ENCODE results near the gene TNRC6B.
A peak's percentile ranks its signal among the peaks of the same experiment; 100 is the strongest.

The TNRC6B gene

DNA sequence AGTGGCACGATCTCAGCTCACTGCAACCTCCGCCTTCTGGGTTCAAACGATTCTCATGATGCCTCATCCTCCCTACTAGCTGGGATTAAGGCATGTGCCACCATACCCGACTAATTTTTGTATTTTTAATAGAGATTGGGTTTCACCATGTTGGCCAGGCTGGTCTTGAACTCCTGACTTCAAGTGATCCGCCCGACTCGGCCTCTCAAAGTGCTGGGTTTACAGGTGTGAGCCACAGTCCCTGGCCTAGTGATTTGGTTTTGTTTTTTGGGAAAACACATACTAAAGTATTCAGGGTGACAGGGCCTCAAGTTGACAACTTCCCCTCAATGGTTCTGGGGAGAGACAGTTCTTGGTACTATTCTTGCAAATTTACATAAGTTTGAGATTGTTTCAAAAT lies 22.1 kb downstream of the TNRC6B start (continued):
- no peak for TF ChIP-seq ZNF830 (tag by site-specific recombination; IDR thresholded peaks at IDR 0.05; ENCODE audit: low read depth)
- TF ChIP-seq ZBTB17 (tag by site-specific recombination; IDR thresholded peaks at IDR 0.05), result no peak
- no peak for TF ChIP-seq ZNF654 (tag by site-specific recombination; IDR thresholded peaks at IDR 0.05; ENCODE audit: low read depth)
- no peak for TF ChIP-seq OSR2 (tag by site-specific recombination; IDR thresholded peaks at IDR 0.05)
- no peak for TF ChIP-seq ZFHX2 (tag by site-specific recombination; conservative IDR thresholded peaks at IDR 0.05)
- TF ChIP-seq ZNF791 (tag by site-specific recombination; IDR thresholded peaks at IDR 0.05), result no peak
- TF ChIP-seq ZNF221 (tag by site-specific recombination; IDR thresholded peaks at IDR 0.05; ENCODE audit: borderline replicate concordance), result no peak
- no peak for TF ChIP-seq GLIS2 (tag by site-specific recombination; IDR thresholded peaks at IDR 0.05)

DNA sequence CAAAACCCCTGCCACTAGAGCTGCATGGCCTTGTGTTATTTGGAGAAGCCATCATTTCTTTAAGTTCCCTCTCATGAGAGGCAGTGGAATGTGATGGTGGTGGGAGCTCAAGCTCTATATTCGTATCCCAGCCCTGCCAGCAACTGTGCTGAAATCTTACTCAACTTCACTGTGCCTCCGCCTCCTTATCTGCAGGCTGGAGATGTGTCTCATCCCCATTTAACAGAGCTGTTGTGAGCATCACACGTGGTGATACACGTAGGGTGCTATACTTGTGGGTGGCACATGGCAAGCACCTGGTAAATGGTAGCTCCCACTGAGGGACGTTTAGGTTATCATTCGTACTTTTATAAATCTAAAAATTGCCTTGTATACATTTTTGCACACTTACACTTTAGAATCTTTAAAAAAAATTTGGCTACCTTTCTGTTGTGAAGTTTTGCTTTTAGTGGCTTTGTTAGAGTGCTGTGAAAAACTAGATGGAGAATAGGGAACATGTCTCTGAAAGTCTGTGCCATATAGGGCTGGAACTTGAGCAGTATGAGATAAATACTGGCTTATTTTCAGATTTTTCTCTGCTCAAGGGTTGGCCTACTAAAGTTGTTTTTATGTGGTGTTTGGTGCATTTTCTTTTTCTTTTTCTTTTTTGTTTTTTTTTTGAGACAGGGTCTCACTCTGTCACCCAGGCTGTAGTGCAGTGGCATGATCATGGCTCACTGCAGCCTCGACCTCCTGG lies 23.2 kb downstream of the TNRC6B start:
- no peaks in the 10 kb centered on the region for H3K36me3 ChIP-seq (ENCODE audit: control insufficient read depth in 2 of 2, insufficient read depth in 1 of 2, low read length in 2 of 2)
- H3K4me3 ChIP-seq (ENCODE audit: low read depth, low read length), result no peak overlapping the region
- peaks cover 30% of the 10 kb centered on the region for H3K4me1 ChIP-seq (ENCODE audit: control insufficient read depth, insufficient read depth, low read length)
- POLR2A ChIA-PET, result no interaction called here
- CTCF ChIA-PET, result interaction anchor here (1.1 to 1.4 kb wide), 2 partner anchors 10 to 148 kb away, joined by 4 to 7 read pairs; no protein-coding TSS in a partner anchor
- no peaks in the 10 kb centered on the region for H3K9me3 ChIP-seq (ENCODE audit: control insufficient read depth, insufficient read depth, low read depth, low read length)
- no peak for TF ChIP-seq ZNF623 (tag by site-specific recombination; IDR thresholded peaks at IDR 0.05)
- TF ChIP-seq ZNF544 (tag by site-specific recombination; IDR thresholded peaks at IDR 0.05), result no peak
- 0 out of 2 replicates have a peak, but pooled peaks have one; percentile 17 for TF ChIP-seq EGR2 (tag by site-specific recombination; IDR thresholded peaks at IDR 0.05; ENCODE audit: low read depth)
- H3K27ac ChIP-seq (ENCODE audit: extremely low read depth, low read depth, low read length), result no peak overlapping the region

DNA sequence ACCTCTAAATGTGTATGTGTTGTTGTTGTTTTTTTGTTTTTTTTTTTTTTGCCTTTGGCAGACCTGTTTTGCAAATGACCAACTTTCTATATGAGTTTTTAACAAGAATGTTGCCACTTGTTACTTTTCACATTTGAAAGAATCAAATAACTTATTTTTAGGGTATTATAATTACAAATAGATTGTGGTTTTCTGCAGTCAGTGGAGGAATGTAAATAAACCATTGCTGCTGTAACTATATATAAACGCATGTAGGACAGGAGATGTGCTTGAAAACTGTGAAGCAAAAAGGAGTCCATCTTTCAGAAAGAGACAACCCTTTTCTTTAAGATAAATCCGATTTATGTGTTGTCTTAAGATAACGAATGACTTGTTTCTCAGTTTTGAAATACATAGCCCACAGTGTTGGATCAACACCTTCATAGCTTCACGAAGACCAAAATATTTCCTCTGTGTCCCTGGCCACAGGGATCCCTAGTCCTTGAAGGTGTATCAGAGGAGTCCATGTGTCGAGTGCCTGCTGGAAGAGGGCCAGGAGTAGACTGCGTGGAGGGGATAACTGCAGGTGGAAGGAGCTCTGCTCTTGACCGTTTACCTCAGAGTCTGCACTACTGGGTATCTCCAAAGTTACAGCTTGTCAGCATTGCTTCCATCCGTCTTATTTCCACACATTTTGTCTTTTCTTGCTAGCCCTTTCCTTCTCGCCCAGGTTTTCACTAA lies 24.7 kb downstream of the TNRC6B start:
- Histone ChIP-seq H3K4me3 (ENCODE audit: low read depth, low read length) (no peak overlapping the region), H3K9me3 (ENCODE audit: control insufficient read depth, insufficient read depth, low read depth, low read length) (no peaks in the 10 kb centered on the region), H3K4me1 (ENCODE audit: control insufficient read depth, insufficient read depth, low read length) (peaks cover 23% of the 10 kb centered on the region), H3K36me3 (ENCODE audit: control insufficient read depth in 2 of 2, insufficient read depth in 1 of 2, low read length in 2 of 2) (no peaks in the 10 kb centered on the region), H3K27ac (ENCODE audit: extremely low read depth, low read depth, low read length) (no peak overlapping the region)
- TF ChIP-seq, protein P1, sequence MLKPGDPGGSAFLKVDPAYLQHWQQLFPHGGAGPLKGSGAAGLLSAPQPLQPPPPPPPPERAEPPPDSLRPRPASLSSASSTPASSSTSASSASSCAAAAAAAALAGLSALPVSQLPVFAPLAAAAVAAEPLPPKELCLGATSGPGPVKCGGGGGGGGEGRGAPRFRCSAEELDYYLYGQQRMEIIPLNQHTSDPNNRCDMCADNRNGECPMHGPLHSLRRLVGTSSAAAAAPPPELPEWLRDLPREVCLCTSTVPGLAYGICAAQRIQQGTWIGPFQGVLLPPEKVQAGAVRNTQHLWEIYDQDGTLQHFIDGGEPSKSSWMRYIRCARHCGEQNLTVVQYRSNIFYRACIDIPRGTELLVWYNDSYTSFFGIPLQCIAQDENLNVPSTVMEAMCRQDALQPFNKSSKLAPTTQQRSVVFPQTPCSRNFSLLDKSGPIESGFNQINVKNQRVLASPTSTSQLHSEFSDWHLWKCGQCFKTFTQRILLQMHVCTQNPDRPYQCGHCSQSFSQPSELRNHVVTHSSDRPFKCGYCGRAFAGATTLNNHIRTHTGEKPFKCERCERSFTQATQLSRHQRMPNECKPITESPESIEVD (tag by site-specific recombination; IDR thresholded peaks at IDR 0.05), result peak; percentile 63; the same call in 1 of the 2 replicates
- TF ChIP-seq ZNF37A (tag by site-specific recombination; IDR thresholded peaks at IDR 0.05), result no peak
- CTCF ChIA-PET, result interaction anchor here (0.6 to 1.1 kb wide), 2 partner anchors 8 to 195 kb away, joined by 3 to 7 read pairs; no protein-coding TSS in a partner anchor
- POLR2A ChIA-PET, result interaction anchor here (1.1 kb wide), 1 partner anchor 25 kb away, joined by 5 read pairs; the partner anchor contains the start of gene TNRC6B

DNA sequence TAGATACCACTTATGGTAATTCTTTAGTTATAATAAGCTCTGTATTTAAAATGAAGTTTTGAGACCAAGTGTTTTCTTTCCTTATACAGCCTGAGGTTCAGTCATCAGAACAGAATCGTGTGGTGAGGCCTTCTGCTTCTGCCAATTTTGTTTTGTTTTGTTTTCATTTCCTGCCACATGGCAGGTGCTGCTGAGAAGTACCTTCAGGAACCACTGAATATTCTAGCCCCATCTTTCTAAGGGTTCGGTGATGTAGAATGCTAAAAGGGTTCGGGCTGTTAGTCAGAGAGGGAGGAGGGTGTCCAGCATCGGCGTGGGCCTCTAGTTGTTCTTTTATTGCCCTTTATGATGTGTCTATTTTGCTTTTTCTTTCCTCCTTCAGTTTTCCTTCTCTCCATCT lies 25.8 kb downstream of the TNRC6B start:
- POLR2A ChIA-PET, result interaction anchor here (0.8 to 1.1 kb wide), 2 partner anchors 17 to 26 kb away, joined by 3 to 5 read pairs; partner anchors contain the start of gene TNRC6B
- Histone ChIP-seq H3K36me3 (ENCODE audit: control insufficient read depth in 2 of 2, insufficient read depth in 1 of 2, low read length in 2 of 2) (no peaks in the 10 kb centered on the region), H3K4me1 (ENCODE audit: control insufficient read depth, insufficient read depth, low read length) (peaks cover 23% of the 10 kb centered on the region), H3K27ac (ENCODE audit: extremely low read depth, low read depth, low read length) (no peak overlapping the region), H3K9me3 (ENCODE audit: control insufficient read depth, insufficient read depth, low read depth, low read length) (no peaks in the 10 kb centered on the region), H3K4me3 (ENCODE audit: low read depth, low read length) (no peak overlapping the region)
- CTCF ChIA-PET, result interaction anchor here (1.1 kb wide), 1 partner anchor 10 kb away, joined by 7 read pairs; no protein-coding TSS in a partner anchor
- no peak for TF ChIP-seq OSR2 (tag by site-specific recombination; IDR thresholded peaks at IDR 0.05)
- TF ChIP-seq ZNF366 (tag by site-specific recombination; conservative IDR thresholded peaks at IDR 0.05), result peak; percentile 45; the same call in 1 of the 2 replicates
- TF ChIP-seq, protein P2, sequence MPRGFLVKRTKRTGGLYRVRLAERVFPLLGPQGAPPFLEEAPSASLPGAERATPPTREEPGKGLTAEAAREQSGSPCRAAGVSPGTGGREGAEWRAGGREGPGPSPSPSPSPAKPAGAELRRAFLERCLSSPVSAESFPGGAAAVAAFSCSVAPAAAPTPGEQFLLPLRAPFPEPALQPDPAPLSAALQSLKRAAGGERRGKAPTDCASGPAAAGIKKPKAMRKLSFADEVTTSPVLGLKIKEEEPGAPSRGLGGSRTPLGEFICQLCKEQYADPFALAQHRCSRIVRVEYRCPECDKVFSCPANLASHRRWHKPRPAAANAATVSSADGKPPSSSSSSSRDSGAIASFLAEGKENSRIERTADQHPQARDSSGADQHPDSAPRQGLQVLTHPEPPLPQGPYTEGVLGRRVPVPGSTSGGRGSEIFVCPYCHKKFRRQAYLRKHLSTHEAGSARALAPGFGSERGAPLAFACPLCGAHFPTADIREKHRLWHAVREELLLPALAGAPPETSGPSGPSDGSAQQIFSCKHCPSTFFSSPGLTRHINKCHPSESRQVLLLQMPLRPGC (tag by site-specific recombination; IDR thresholded peaks at IDR 0.05), result no peak
- TF ChIP-seq FEZF1 (tag by site-specific recombination; IDR thresholded peaks at IDR 0.05), result peak; percentile 25; the same call in 1 of the 2 replicates
- 0 out of 2 replicates have a peak, but pooled peaks have one; percentile 19 for TF ChIP-seq ZBTB48 (tag by site-specific recombination; IDR thresholded peaks at IDR 0.05)
- TF ChIP-seq, protein P3, sequence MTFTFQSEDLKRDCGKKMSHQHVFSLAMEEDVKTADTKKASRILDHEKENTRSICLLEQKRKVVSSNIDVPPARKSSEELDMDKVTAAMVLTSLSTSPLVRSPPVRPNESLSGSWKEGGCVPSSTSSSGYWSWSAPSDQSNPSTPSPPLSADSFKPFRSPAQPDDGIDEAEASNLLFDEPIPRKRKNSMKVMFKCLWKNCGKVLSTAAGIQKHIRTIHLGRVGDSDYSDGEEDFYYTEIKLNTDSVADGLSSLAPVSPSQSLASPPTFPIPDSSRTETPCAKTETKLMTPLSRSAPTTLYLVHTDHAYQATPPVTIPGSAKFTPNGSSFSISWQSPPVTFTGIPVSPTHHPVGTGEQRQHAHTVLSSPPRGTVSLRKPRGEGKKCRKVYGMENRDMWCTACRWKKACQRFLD (tag by site-specific recombination; IDR thresholded peaks at IDR 0.05), result no peak
- peak; percentile 9; the same call in 1 of the 2 replicates for TF ChIP-seq PRDM1 (tag by site-specific recombination; IDR thresholded peaks at IDR 0.05)
- TF ChIP-seq ZNF549 (tag by site-specific recombination; IDR thresholded peaks at IDR 0.05), result no peak
- TF ChIP-seq KLF9 (tag by site-specific recombination; IDR thresholded peaks at IDR 0.05; ENCODE audit: low read depth), result no peak
- no peak for TF ChIP-seq ZFP37 (tag by site-specific recombination; IDR thresholded peaks at IDR 0.05)
